ENCODE results near the gene ANGPTL7.
"Not testable (repeated sequence)": the region's sequence is repeated elsewhere in the genome, so short reads cannot be mapped to it uniquely, and the experiment has no call there.

Gene ANGPTL7

GRCh38 chr1:11170102-11170501 is 19.1 kb upstream of the ANGPTL7 start:
- no peak for DNase-seq

GRCh38 chr1:11174261-11174942 is 14.8 kb upstream of the ANGPTL7 start:
- DNase-seq = no peak

GRCh38 chr1:11175461-11175860 is 13.7 kb upstream of the ANGPTL7 start:
- no peak for DNase-seq

GRCh38 chr1:11176081-11176706 is 13.0 kb upstream of the ANGPTL7 start:
- no peak for DNase-seq

- no peak for DNase-seq
These were observed 10.8 kb upstream of the ANGPTL7 start for GRCh38 chr1:11178021-11179015.

- DNase-seq = no peak
These were observed 10.0 kb upstream of the ANGPTL7 start for GRCh38 chr1:11179125-11179524.

GRCh38 chr1:11179749-11180148 is 9.4 kb upstream of the ANGPTL7 start:
- not testable (repeated sequence) for DNase-seq

- no peak for DNase-seq
These were observed 8.8 kb upstream of the ANGPTL7 start for GRCh38 chr1:11180342-11180744.

GRCh38 chr1:11182884-11183283 is 6.3 kb upstream of the ANGPTL7 start:
- DNase-seq = no peak

- DNase-seq = no peak
These were observed 4.2 kb upstream of the ANGPTL7 start for GRCh38 chr1:11184973-11185372.

GRCh38 chr1:11187000-11187399 is 2.2 kb upstream of the ANGPTL7 start:
- DNase-seq = no peak

GRCh38 chr1:11187494-11187893 is 1.7 kb upstream of the ANGPTL7 start:
- no peak for DNase-seq

- DNase-seq = no peak
These were observed 1.2 kb upstream of the ANGPTL7 start for GRCh38 chr1:11187931-11188330.

- DNase-seq = no peak
These were observed 774 bp upstream of the ANGPTL7 start for GRCh38 chr1:11188381-11188780.

- no peak for DNase-seq
These were observed 4.2 kb downstream of the ANGPTL7 start for GRCh38 chr1:11193376-11193775.

GRCh38 chr1:11194407-11195176 is 5.4 kb downstream of the ANGPTL7 start:
- no peak for DNase-seq

- no peak for DNase-seq
These were observed 7.8 kb downstream of the ANGPTL7 start for GRCh38 chr1:11196945-11197344.

GRCh38 chr1:11197359-11197758 is 8.2 kb downstream of the ANGPTL7 start:
- no peak for DNase-seq

GRCh38 chr1:11198257-11198656 is 9.1 kb downstream of the ANGPTL7 start:
- no peak for DNase-seq

- no peak for DNase-seq
These were observed 9.9 kb downstream of the ANGPTL7 start for GRCh38 chr1:11198851-11199594.

GRCh38 chr1:11204396-11205190 is 15.4 kb downstream of the ANGPTL7 start:
- DNase-seq = no peak
